ENCODE results near the gene STAP2.

The STAP2 gene, protein sequence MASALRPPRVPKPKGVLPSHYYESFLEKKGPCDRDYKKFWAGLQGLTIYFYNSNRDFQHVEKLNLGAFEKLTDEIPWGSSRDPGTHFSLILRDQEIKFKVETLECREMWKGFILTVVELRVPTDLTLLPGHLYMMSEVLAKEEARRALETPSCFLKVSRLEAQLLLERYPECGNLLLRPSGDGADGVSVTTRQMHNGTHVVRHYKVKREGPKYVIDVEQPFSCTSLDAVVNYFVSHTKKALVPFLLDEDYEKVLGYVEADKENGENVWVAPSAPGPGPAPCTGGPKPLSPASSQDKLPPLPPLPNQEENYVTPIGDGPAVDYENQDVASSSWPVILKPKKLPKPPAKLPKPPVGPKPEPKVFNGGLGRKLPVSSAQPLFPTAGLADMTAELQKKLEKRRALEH

GRCh38 chr19:4338441-4339355 lies at the start of gene STAP2:
STAP2 (minus strand) TSS chr19:4338827; CDS start chr19:4338753, 74 bp downstream.
- in situ Hi-C loops (cut with HindIII; ENCODE audit: low pct_ligation_motif_present, low pct_unique_long_range_greater_than_20kb, low sequenced_read_pairs): no loop called here
- DNase-seq: peak; percentile 50

DNA sequence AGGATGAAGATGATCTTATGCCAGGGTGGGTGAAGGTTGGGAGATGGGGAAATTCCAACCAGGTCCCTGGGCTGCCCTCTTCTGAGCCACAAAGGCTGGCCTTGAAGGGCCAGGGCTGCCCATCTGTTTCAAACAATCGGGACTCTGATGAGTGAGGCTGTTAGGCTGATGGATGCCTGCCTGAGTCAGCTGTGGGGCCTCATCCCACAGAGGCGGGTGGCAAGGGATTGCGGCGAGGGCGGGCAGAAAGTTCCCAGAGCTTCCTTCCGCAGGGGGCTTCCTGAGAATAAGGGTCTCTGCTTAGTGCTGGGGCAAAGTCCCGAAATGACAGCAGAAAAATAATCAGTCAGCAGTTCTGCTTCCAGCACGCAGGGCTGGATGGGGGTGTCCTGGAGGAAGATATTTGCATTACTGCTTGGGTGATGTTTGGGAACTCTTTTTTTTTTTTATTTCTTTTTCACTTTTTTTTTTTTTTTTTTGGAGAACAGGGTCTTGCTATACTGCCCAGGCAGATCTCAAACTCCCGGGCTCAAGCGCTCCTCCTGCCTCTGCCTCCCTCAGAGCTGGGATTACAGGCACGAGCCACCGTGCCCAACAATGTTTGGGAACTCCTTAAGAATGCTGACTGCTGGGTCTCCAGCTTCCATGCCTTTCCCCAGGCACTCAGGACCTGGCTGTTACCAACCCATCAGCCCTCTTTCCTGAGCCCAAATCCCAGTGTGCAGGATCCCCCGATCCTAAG lies 47.6 kb upstream of the STAP2 start:
- DNase-seq: no peak
- in situ Hi-C loops (cut with HindIII; ENCODE audit: low pct_ligation_motif_present, low pct_unique_long_range_greater_than_20kb, low sequenced_read_pairs): no loop called here

DNA sequence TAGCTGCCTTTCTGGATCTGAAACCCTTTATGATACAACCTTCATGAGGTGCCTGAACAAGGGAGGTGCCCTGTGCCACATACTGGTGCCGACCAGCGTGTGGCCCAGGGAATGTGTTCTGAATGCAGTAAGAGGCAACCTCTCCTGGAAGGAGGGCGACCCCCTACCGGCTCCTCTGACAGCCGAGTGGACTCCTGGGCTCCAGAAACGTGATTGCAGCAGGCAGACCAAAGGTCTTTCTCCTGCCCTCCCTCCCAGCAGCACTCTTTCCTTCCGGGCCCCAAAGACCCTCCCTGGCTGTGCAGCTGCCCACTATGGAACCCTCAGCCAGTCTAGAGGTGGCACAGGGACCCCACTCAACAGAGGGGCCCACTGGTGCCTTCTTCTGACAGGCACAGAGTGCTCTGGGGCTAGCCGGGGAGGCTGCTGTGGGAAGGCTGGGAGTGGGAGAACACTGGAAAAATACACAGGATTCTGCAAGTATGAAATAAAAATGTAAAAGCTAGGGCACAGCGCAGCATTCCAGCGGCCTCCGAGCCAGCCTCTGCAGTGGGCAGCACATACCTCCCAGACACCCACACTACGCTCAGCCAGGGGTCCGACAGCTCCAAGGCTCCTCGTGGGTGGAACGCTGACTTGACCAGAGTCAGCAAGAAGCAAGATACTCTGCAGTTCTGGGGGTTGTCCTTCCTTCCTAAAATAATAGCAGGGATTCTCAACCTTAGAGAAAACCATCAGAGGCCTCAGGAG lies 46.8 kb upstream of the STAP2 start:
- in situ Hi-C loops (cut with HindIII; ENCODE audit: low pct_ligation_motif_present, low pct_unique_long_range_greater_than_20kb, low sequenced_read_pairs): no loop called here
- DNase-seq: no peak

GRCh38 chr19:4380254-4380727 lies 41.7 kb upstream of the STAP2 start:
- no peak for DNase-seq
- in situ Hi-C loops (cut with HindIII; ENCODE audit: low pct_ligation_motif_present, low pct_unique_long_range_greater_than_20kb, low sequenced_read_pairs): no loop called here

GRCh38 chr19:4379383-4380253 lies 41.0 kb upstream of the STAP2 start:
- peak; percentile 73 for DNase-seq

GRCh38 chr19:4378886-4379285 lies 40.3 kb upstream of the STAP2 start:
- in situ Hi-C loops (cut with HindIII; ENCODE audit: low pct_ligation_motif_present, low pct_unique_long_range_greater_than_20kb, low sequenced_read_pairs): no loop called here
- no peak for DNase-seq

More at GRCh38 chr19:4379383-4380253, 41.0 kb upstream of the STAP2 start:
- in situ Hi-C loops (cut with HindIII; ENCODE audit: low pct_ligation_motif_present, low pct_unique_long_range_greater_than_20kb, low sequenced_read_pairs): no loop called here

GRCh38 chr19:4376991-4377781 lies 38.6 kb upstream of the STAP2 start:
- no peak for DNase-seq
- in situ Hi-C loops (cut with HindIII; ENCODE audit: low pct_ligation_motif_present, low pct_unique_long_range_greater_than_20kb, low sequenced_read_pairs): no loop called here

DNA sequence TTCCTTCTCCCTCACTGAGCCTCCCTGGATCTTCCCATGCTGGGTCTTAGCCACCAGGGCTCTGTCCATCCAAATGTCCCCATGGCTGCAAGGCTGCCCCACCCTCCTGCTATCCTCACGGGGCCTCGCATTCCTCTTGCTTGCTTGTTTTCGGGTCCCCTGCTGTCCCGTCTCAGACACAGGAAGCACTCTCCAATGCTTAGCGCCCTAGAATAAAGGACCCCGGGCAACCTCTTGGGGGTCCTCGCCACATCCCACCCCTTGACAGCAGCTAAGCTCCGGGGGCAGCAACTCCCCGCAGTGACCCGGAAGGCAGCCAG lies 38.0 kb upstream of the STAP2 start:
- DNase-seq: no peak
- in situ Hi-C loops (cut with HindIII; ENCODE audit: low pct_ligation_motif_present, low pct_unique_long_range_greater_than_20kb, low sequenced_read_pairs): no loop called here

GRCh38 chr19:4376028-4376670 lies 37.5 kb upstream of the STAP2 start:
- in situ Hi-C loops (cut with HindIII; ENCODE audit: low pct_ligation_motif_present, low pct_unique_long_range_greater_than_20kb, low sequenced_read_pairs): no loop called here
- DNase-seq: no peak

DNA sequence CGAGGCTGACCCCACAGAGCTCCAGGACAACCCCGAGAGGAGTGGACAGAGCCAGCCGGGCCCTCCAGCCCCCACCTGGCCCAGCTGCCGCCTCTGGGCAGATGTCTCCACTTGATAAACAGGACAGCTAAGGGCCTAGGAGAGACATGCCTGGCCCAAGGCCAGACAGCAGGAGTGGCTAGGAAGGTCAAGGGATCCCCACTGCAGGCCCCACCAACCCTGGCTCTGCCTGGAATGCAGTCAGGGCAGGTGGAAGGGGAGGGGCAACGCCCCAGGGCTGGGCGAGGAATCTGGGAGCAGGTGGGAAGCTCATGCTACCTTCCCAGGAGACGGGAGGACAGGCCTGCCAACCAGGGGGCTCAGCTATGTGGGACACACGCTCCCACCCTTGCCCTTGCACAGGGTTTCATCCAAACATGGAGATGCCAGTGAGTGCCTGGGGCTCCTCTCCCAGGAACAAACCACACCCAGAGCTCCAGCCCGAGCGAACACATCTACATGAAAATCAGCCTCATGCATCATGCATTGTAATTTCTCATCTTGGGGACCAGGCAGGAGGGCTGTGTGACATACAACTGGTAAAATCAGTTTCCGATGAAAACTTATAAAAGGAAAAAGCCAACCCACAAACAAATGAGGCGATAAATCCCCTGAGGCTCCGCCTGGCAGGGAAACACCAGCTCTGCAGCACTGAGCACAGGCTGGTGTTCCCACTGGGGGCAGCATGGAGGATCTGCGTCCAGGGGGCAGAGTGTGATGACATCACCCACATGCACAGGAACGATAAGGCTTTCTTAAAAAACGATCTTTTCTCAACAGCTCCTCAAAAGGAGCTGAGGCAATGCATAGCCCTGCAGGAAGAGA lies 36.8 kb upstream of the STAP2 start:
- peak; percentile 78 for DNase-seq
- in situ Hi-C loops (cut with HindIII; ENCODE audit: low pct_ligation_motif_present, low pct_unique_long_range_greater_than_20kb, low sequenced_read_pairs): no loop called here

GRCh38 chr19:4374498-4375163 lies 36.0 kb upstream of the STAP2 start:
- in situ Hi-C loops (cut with HindIII; ENCODE audit: low pct_ligation_motif_present, low pct_unique_long_range_greater_than_20kb, low sequenced_read_pairs): no loop called here
- DNase-seq: peak; percentile 84

GRCh38 chr19:4373601-4374497 lies 35.2 kb upstream of the STAP2 start:
- in situ Hi-C loops (cut with HindIII; ENCODE audit: low pct_ligation_motif_present, low pct_unique_long_range_greater_than_20kb, low sequenced_read_pairs): no loop called here
- DNase-seq: no peak

- in situ Hi-C loops (cut with HindIII; ENCODE audit: low pct_ligation_motif_present, low pct_unique_long_range_greater_than_20kb, low sequenced_read_pairs): no loop called here
- DNase-seq: no peak
These were observed 34.4 kb upstream of the STAP2 start for GRCh38 chr19:4373013-4373367.
